ENCODE measurements around the gene PLA2G4B. TPM values are rescaled to one million over a fixed set of nuclear protein-coding genes. Genes with fewer than 3 reads are reported as not detected.

The PLA2G4B gene
- total and polyA plus RNA-seq, 10 of the 15 experiments (the other 5 are each of a cell fraction or from before 2014, with no cell fraction given) = 0.22 to 6.6 (median 2.9) TPM

GRCh38 chr15:41884458-41884857, 45.8 kb downstream of the PLA2G4B start:
- no peak for ATAC-seq
- FAIRE-seq = no peak
- Histone ChIP-seq H3K79me2 (ENCODE audit: control insufficient read depth, insufficient read depth, low read length) (no peaks in the 10 kb centered on the region), H3K36me3 (ENCODE audit: control insufficient read depth in 2 of 2, insufficient read depth in 2 of 2, low read length in 1 of 2) (no peaks in the 10 kb centered on the region), H3K4me3 (no peak overlapping the region), H2AFZ (ENCODE audit: control insufficient read depth, low read depth, low read length) (no peak overlapping the region), H4K20me1 (ENCODE audit: control insufficient read depth, insufficient read depth) (no peaks in the 10 kb centered on the region), H3K4me2 (ENCODE audit: control insufficient read depth, insufficient read depth) (no peak overlapping the region), H3K9ac (ENCODE audit: control insufficient read depth, insufficient read depth, low read length) (no peak overlapping the region), H3K27ac (ENCODE audit: control insufficient read depth, insufficient read depth) (no peak overlapping the region), H3K9me3 (replicated peaks; ENCODE audit: control insufficient read depth, insufficient read depth, low read length) (no peaks in the 10 kb centered on the region), H3K27me3 (replicated peaks in 1 of 2; ENCODE audit: control insufficient read depth in 2 of 2, insufficient read depth in 2 of 2, low read length in 1 of 2) (peaks cover 0 to 2% of the 10 kb centered on the region in 2 experiments; a peak in 2 of 4 replicates), H3K4me1 (ENCODE audit: control insufficient read depth, insufficient read depth, low read length) (peaks cover 4% of the 10 kb centered on the region)
- SMC1A ChIA-PET (ENCODE audit: uncharacterized antibody, unreplicated experiment) = no interaction called here
- in situ Hi-C loops (cut with MboI) = no loop called here
- DNase-seq (ENCODE audit: low read depth, low spot score) = no peak
- BruUV-seq (replicated peaks) = no TSS peak
- CTCF ChIA-PET = interaction anchor here (1.3 kb wide), 1 partner anchor 111 kb away, joined by 5 read pairs; the partner anchor contains the start of gene MAPKBP1
- RAD21 ChIA-PET (ENCODE audit: unreplicated experiment) = no interaction called here
- POLR2A ChIA-PET = interaction anchor here (0.6 kb wide), 1 partner anchor 1160 kb away, joined by 3 read pairs; no protein-coding TSS in a partner anchor
- 66% methylated on average over 7 of the region's 7 CpGs for WGBS (ENCODE audit: insufficient coverage, insufficient replicate concordance, low lambda C conversion rate, missing lambda C conversion rate)
- intact Hi-C loops (cut with micrococcal nuclease; ENCODE audit: unreplicated experiment) = no loop called here
- TF ChIP-seq ETV6 (conservative IDR thresholded peaks at IDR 0.05 in 1 of 2, IDR thresholded peaks at IDR 0.05 in 1 of 2; ENCODE audit: borderline replicate concordance in 1 of 2, low read depth in 1 of 2) = no peak
- TF ChIP-seq ASH2L (IDR thresholded peaks at IDR 0.05; ENCODE audit: borderline replicate concordance, low read depth) = no peak
- TF ChIP-seq, protein P1, sequence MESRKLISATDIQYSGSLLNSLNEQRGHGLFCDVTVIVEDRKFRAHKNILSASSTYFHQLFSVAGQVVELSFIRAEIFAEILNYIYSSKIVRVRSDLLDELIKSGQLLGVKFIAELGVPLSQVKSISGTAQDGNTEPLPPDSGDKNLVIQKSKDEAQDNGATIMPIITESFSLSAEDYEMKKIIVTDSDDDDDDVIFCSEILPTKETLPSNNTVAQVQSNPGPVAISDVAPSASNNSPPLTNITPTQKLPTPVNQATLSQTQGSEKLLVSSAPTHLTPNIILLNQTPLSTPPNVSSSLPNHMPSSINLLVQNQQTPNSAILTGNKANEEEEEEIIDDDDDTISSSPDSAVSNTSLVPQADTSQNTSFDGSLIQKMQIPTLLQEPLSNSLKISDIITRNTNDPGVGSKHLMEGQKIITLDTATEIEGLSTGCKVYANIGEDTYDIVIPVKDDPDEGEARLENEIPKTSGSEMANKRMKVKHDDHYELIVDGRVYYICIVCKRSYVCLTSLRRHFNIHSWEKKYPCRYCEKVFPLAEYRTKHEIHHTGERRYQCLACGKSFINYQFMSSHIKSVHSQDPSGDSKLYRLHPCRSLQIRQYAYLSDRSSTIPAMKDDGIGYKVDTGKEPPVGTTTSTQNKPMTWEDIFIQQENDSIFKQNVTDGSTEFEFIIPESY (IDR thresholded peaks at IDR 0.05) = no peak
- TF ChIP-seq SMAD1 (IDR thresholded peaks at IDR 0.05; ENCODE audit: low read depth, partially characterized antibody) = no peak
- TF ChIP-seq KDM1A (IDR thresholded peaks at IDR 0.05; ENCODE audit: borderline replicate concordance) = no peak
- no peak for TF ChIP-seq RELA (IDR thresholded peaks at IDR 0.05; ENCODE audit: borderline replicate concordance, partially characterized antibody)
- no peak for TF ChIP-seq ATF7 (IDR thresholded peaks at IDR 0.05; ENCODE audit: low read depth)
- no peak for TF ChIP-seq CHD2 (IDR thresholded peaks at IDR 0.05; ENCODE audit: borderline replicate concordance, low read depth, low read length)
- TF ChIP-seq ZNF274 (IDR thresholded peaks at IDR 0.05; ENCODE audit: insufficient read depth, insufficient read length) = no peak
- TF ChIP-seq DPF2 (IDR thresholded peaks at IDR 0.05) = no peak
- TF ChIP-seq TARDBP (IDR thresholded peaks at IDR 0.05; ENCODE audit: borderline replicate concordance) = no peak
- no peak for TF ChIP-seq PML (IDR thresholded peaks at IDR 0.05; ENCODE audit: low read length)
- no peak for TF ChIP-seq CUX1 (IDR thresholded peaks at IDR 0.05; ENCODE audit: insufficient replicate concordance, low read depth, low read length)
- no peak for TF ChIP-seq IKZF1 (conservative IDR thresholded peaks at IDR 0.05)
- no peak for TF ChIP-seq JUND (IDR thresholded peaks at IDR 0.05; ENCODE audit: low read depth, low read length)
- TF ChIP-seq SKIL (IDR thresholded peaks at IDR 0.05; ENCODE audit: low read depth, poor library complexity, severe bottlenecking) = no peak

Measured in GM12878 (cell line).